HL-60 (cell line): ENCODE data around the gene IER2.

Source experiments
- POLR2AphosphoS5 ChIP-seq: IDR thresholded peaks from 2 replicates; pipeline ENCODE4 v1.6.1; 2012; ENCODE audit warnings: low read depth
- SPI1 ChIP-seq: IDR thresholded peaks from 2 replicates; pipeline ENCODE4 v1.6.1; 2012; ENCODE audit warnings: low read depth, mild to moderate bottlenecking, borderline replicate concordance
- TF ChIP-seq, protein P1 (sequence below): IDR thresholded peaks from one replicate; pipeline ENCODE4 v1.5.1; 2011; ENCODE audit warnings: low read length, control low read depth, inconsistent platforms; ENCODE audit not compliant: insufficient read depth

- TF ChIP-seq POLR2AphosphoS5 (peak; percentile 90), SPI1 (peak; percentile 67)
- TF ChIP-seq, protein P1, sequence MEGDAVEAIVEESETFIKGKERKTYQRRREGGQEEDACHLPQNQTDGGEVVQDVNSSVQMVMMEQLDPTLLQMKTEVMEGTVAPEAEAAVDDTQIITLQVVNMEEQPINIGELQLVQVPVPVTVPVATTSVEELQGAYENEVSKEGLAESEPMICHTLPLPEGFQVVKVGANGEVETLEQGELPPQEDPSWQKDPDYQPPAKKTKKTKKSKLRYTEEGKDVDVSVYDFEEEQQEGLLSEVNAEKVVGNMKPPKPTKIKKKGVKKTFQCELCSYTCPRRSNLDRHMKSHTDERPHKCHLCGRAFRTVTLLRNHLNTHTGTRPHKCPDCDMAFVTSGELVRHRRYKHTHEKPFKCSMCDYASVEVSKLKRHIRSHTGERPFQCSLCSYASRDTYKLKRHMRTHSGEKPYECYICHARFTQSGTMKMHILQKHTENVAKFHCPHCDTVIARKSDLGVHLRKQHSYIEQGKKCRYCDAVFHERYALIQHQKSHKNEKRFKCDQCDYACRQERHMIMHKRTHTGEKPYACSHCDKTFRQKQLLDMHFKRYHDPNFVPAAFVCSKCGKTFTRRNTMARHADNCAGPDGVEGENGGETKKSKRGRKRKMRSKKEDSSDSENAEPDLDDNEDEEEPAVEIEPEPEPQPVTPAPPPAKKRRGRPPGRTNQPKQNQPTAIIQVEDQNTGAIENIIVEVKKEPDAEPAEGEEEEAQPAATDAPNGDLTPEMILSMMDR = no peak
These were observed 31.7 kb downstream of the IER2 start for GRCh38 chr19:13181747-13182388.
